Colonic mucosa (tissue), 4 donors: ENCODE results near the gene NRXN2. TPM values are rescaled to one million over a fixed set of nuclear protein-coding genes. Genes with fewer than 3 reads are reported as not detected.

ENCODE experiments used
- DNase-seq: peaks from one replicate; pipeline ENCODE4 v3.0.0-alpha.2; 2020
- H3K27ac ChIP-seq: fragments of 200-600 bp; one replicate; pipeline ENCODE4 v1.8.0; 2021
- H3K27me3 ChIP-seq: fragments of 200-600 bp; one replicate; pipeline ENCODE4 v1.8.0; 2021
- H3K36me3 ChIP-seq: fragments of 200-600 bp; one replicate; pipeline ENCODE4 v1.8.0; 2021
- H3K4me1 ChIP-seq: fragments of 200-600 bp; one replicate; pipeline ENCODE4 v1.8.0; 2021; ENCODE audit warnings: mild to moderate bottlenecking
- H3K4me3 ChIP-seq: fragments of 200-600 bp; one replicate; pipeline ENCODE4 v1.8.0; 2021
- H3K9ac ChIP-seq, 2 donors: one replicate each; pipeline ENCODE4 v1.7.0; 2013; ENCODE audit warnings: control low read depth in 2 of 2, low read depth in 2 of 2, low read length in 2 of 2
- H3K9me3 ChIP-seq: fragments of 200-600 bp; one replicate; pipeline ENCODE4 v1.8.0; 2021
- intact Hi-C: fragments of 100-400 bp; cut with DNase I; formaldehyde crosslinking; loops from one replicate; pipeline ENCODE4 v1.14.1; 2022
- total RNA-seq, 2 donors: library from RNA; stranded (reverse); fragmentation: NEBNext Ultra II Directional in 1 of 2; extraction: Animal tissue kit (Norgen Biotek cat#: 25700) in 1 of 2; gene quantifications; one replicate each; pipeline ENCODE4 v1.2.1, GENCODE V29; 2021
- TF ChIP-seq, protein P1 (sequence below): fragments of 200-600 bp; IDR thresholded peaks from one replicate; pipeline ENCODE4 v1.8.0; 2022; ENCODE audit warnings: antibody characterized with exemption, mild to moderate bottlenecking
- donor health status: healthy.
- donor health status: DM: no; HTN: no; CAD: no.
- donor health status: DM: no; HTN: no; CAD: no.

Gene NRXN2
- total RNA-seq, 2 donors from 2014 or later = 2.2 to 5.4 TPM

DNA sequence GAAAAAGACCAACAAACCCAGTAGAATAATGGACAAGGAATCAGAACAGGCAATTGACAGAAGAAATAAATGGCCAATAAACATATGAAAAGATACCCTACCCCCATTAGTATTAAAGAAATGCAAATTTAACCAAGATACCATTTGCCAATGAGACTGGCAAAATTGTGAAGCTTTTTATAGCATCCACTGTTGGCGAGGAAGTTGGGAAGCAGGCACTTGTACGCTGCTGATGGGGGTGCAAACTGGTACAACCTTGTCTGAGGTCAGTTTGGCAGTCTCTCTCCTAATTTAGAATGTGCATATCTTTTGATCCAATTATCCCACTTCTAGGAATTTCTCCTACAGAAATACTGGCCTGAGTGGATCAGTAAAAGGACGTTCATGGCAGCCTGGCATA is 8.6 kb upstream of the NRXN2 start:
- no peaks in the 10 kb centered on the region for H3K4me1 ChIP-seq
- no peak overlapping the region for H3K9ac ChIP-seq
- no peak for DNase-seq
- no peaks in the 10 kb centered on the region for H3K27me3 ChIP-seq
- H3K36me3 ChIP-seq = no peaks in the 10 kb centered on the region
- H3K9me3 ChIP-seq = no peaks in the 10 kb centered on the region
- no peak overlapping the region for H3K27ac ChIP-seq
- H3K4me3 ChIP-seq = no peak overlapping the region
- intact Hi-C loops = no loop called here
- TF ChIP-seq, protein P1, sequence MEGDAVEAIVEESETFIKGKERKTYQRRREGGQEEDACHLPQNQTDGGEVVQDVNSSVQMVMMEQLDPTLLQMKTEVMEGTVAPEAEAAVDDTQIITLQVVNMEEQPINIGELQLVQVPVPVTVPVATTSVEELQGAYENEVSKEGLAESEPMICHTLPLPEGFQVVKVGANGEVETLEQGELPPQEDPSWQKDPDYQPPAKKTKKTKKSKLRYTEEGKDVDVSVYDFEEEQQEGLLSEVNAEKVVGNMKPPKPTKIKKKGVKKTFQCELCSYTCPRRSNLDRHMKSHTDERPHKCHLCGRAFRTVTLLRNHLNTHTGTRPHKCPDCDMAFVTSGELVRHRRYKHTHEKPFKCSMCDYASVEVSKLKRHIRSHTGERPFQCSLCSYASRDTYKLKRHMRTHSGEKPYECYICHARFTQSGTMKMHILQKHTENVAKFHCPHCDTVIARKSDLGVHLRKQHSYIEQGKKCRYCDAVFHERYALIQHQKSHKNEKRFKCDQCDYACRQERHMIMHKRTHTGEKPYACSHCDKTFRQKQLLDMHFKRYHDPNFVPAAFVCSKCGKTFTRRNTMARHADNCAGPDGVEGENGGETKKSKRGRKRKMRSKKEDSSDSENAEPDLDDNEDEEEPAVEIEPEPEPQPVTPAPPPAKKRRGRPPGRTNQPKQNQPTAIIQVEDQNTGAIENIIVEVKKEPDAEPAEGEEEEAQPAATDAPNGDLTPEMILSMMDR = no peak

GRCh38 chr11:64729851-64730382 is 6.9 kb upstream of the NRXN2 start:
- Histone ChIP-seq H3K9ac (no peak overlapping the region), H3K9me3 (no peaks in the 10 kb centered on the region), H3K4me1 (no peaks in the 10 kb centered on the region), H3K27me3 (no peaks in the 10 kb centered on the region), H3K27ac (no peak overlapping the region), H3K4me3 (no peak overlapping the region), H3K36me3 (no peaks in the 10 kb centered on the region)
- TF ChIP-seq, protein P1 = no peak
- DNase-seq = peak; percentile 67
- intact Hi-C loops = no loop called here

- Histone ChIP-seq H3K9ac (no peak overlapping the region), H3K9me3 (no peaks in the 10 kb centered on the region), H3K4me1 (no peaks in the 10 kb centered on the region), H3K36me3 (no peaks in the 10 kb centered on the region), H3K27me3 (no peaks in the 10 kb centered on the region), H3K4me3 (no peak overlapping the region), H3K27ac (no peak overlapping the region)
- intact Hi-C loops = no loop called here
- no peak for DNase-seq
- TF ChIP-seq, protein P1 = no peak
Observed at GRCh38 chr11:64728757-64729365, 5.9 kb upstream of the NRXN2 start.

GRCh38 chr11:64726867-64727530 is 4.0 kb upstream of the NRXN2 start:
- Histone ChIP-seq H3K9me3 (no peaks in the 10 kb centered on the region), H3K27ac (no peak overlapping the region), H3K4me3 (no peak overlapping the region), H3K27me3 (no peaks in the 10 kb centered on the region), H3K36me3 (no peaks in the 10 kb centered on the region), H3K9ac (no peak overlapping the region), H3K4me1 (no peaks in the 10 kb centered on the region)
- DNase-seq = no peak
- TF ChIP-seq, protein P1 = no peak
- intact Hi-C loops = no loop called here

DNA sequence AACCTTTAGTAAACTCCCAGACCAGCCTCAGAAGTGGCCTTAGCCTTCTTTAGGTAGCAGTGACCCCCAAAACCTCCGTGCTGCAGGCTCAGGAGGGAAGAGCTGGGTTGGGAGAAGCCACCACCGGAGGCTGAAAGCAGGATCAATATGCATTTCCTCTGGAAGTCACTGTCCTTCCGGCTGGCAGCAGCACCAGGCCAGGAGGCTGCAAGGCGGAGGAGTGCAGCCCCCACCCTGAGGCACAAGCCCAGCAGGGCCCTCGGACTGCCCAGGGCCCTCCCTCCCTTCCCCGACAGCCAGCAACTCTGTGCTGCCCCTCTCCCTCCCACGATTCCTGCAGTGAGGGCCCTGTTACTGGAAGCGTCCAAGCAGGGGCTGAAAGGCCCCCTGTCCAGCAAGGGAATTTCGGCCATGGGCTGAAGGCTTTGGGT is 3.2 kb upstream of the NRXN2 start:
- Histone ChIP-seq H3K27ac (no peak overlapping the region), H3K9ac (no peak overlapping the region), H3K9me3 (no peaks in the 10 kb centered on the region), H3K4me1 (no peaks in the 10 kb centered on the region), H3K27me3 (no peaks in the 10 kb centered on the region), H3K4me3 (no peak overlapping the region), H3K36me3 (no peaks in the 10 kb centered on the region)
- intact Hi-C loops = no loop called here
- no peak for DNase-seq
- TF ChIP-seq, protein P1 = no peak
